Activated naive CD8-positive, alpha-beta T cell (primary cell): ENCODE data around the gene KRT84.

ENCODE experiments used
- H3K27ac Mint-ChIP-seq: one replicate; pipeline ENCODE4 v1.8.0; 2021; ENCODE audit warnings: mixed read lengths
- H3K27me3 Mint-ChIP-seq: one replicate; pipeline ENCODE4 v1.8.0; 2021; ENCODE audit warnings: mixed read lengths
- H3K36me3 Mint-ChIP-seq: one replicate; pipeline ENCODE4 v1.8.0; 2021; ENCODE audit warnings: mixed read lengths
- H3K4me1 Mint-ChIP-seq: one replicate; pipeline ENCODE4 v1.8.0; 2021; ENCODE audit warnings: low read depth, mixed read lengths
- H3K4me3 Mint-ChIP-seq: one replicate; pipeline ENCODE4 v1.8.0; 2021; ENCODE audit warnings: mild to moderate bottlenecking, mixed read lengths
- H3K9me3 Mint-ChIP-seq: one replicate; pipeline ENCODE4 v1.8.0; 2021; ENCODE audit warnings: low read depth, mixed read lengths

Gene KRT84

GRCh38 chr12:52380271-52380694, 5.2 kb downstream of the KRT84 start:
- peaks cover 18% of the 10 kb centered on the region for H3K4me1 Mint-ChIP-seq
- H3K27me3 Mint-ChIP-seq = peaks cover 8% of the 10 kb centered on the region
- H3K9me3 Mint-ChIP-seq = no peaks in the 10 kb centered on the region
- no peaks in the 10 kb centered on the region for H3K36me3 Mint-ChIP-seq
- H3K27ac Mint-ChIP-seq = no peak overlapping the region
- no peak overlapping the region for H3K4me3 Mint-ChIP-seq

- Mint-ChIP-seq H3K27me3 (peaks cover 8% of the 10 kb centered on the region), H3K36me3 (no peaks in the 10 kb centered on the region), H3K9me3 (no peaks in the 10 kb centered on the region), H3K4me3 (no peak overlapping the region), H3K27ac (no peak overlapping the region), H3K4me1 (peaks cover 18% of the 10 kb centered on the region)
These were observed 5.9 kb downstream of the KRT84 start for GRCh38 chr12:52379536-52379935.

- peaks cover 13% of the 10 kb centered on the region for H3K4me1 Mint-ChIP-seq
- peaks cover 8% of the 10 kb centered on the region for H3K27me3 Mint-ChIP-seq
- no peaks in the 10 kb centered on the region for H3K36me3 Mint-ChIP-seq
- H3K9me3 Mint-ChIP-seq = peaks cover 8% of the 10 kb centered on the region
- H3K4me3 Mint-ChIP-seq = no peak overlapping the region
- H3K27ac Mint-ChIP-seq = no peak overlapping the region
These were observed 7.4 kb downstream of the KRT84 start for GRCh38 chr12:52378091-52378490.

GRCh38 chr12:52377266-52377665, 8.2 kb downstream of the KRT84 start:
- peaks cover 8% of the 10 kb centered on the region for H3K9me3 Mint-ChIP-seq
- no peak overlapping the region for H3K27ac Mint-ChIP-seq
- H3K4me3 Mint-ChIP-seq = no peak overlapping the region
- H3K4me1 Mint-ChIP-seq = peaks cover 5% of the 10 kb centered on the region
- peaks cover 8% of the 10 kb centered on the region for H3K27me3 Mint-ChIP-seq
- no peaks in the 10 kb centered on the region for H3K36me3 Mint-ChIP-seq

- H3K27me3 Mint-ChIP-seq = peaks cover 6% of the 10 kb centered on the region
- no peak overlapping the region for H3K27ac Mint-ChIP-seq
- no peaks in the 10 kb centered on the region for H3K36me3 Mint-ChIP-seq
- peaks cover 8% of the 10 kb centered on the region for H3K9me3 Mint-ChIP-seq
- no peaks in the 10 kb centered on the region for H3K4me1 Mint-ChIP-seq
- H3K4me3 Mint-ChIP-seq = no peak overlapping the region
These were observed 13.0 kb downstream of the KRT84 start for GRCh38 chr12:52372216-52373154.

GRCh38 chr12:52371716-52372115, 13.7 kb downstream of the KRT84 start:
- peaks cover 5% of the 10 kb centered on the region for H3K27me3 Mint-ChIP-seq
- H3K9me3 Mint-ChIP-seq = peaks cover 8% of the 10 kb centered on the region
- no peak overlapping the region for H3K4me3 Mint-ChIP-seq
- H3K36me3 Mint-ChIP-seq = no peaks in the 10 kb centered on the region
- H3K27ac Mint-ChIP-seq = no peak overlapping the region
- no peaks in the 10 kb centered on the region for H3K4me1 Mint-ChIP-seq

- Mint-ChIP-seq H3K4me3 (no peak overlapping the region), H3K9me3 (peaks cover 8% of the 10 kb centered on the region), H3K27ac (no peak overlapping the region), H3K4me1 (no peaks in the 10 kb centered on the region), H3K36me3 (no peaks in the 10 kb centered on the region), H3K27me3 (peaks cover 5% of the 10 kb centered on the region)
These were observed 14.4 kb downstream of the KRT84 start for GRCh38 chr12:52370926-52371608.

GRCh38 chr12:52369809-52370208, 15.6 kb downstream of the KRT84 start:
- H3K27me3 Mint-ChIP-seq = peaks cover 5% of the 10 kb centered on the region
- H3K4me3 Mint-ChIP-seq = no peak overlapping the region
- no peak overlapping the region for H3K27ac Mint-ChIP-seq
- H3K36me3 Mint-ChIP-seq = no peaks in the 10 kb centered on the region
- peaks cover 8% of the 10 kb centered on the region for H3K9me3 Mint-ChIP-seq
- H3K4me1 Mint-ChIP-seq = no peaks in the 10 kb centered on the region

- Mint-ChIP-seq H3K4me1 (no peaks in the 10 kb centered on the region), H3K9me3 (peaks cover 6% of the 10 kb centered on the region), H3K27ac (no peak overlapping the region), H3K27me3 (peaks cover 5% of the 10 kb centered on the region), H3K36me3 (no peaks in the 10 kb centered on the region), H3K4me3 (no peak overlapping the region)
These were observed 16.2 kb downstream of the KRT84 start for GRCh38 chr12:52369211-52369610.

- H3K4me1 Mint-ChIP-seq = no peaks in the 10 kb centered on the region
- peaks cover 5% of the 10 kb centered on the region for H3K27me3 Mint-ChIP-seq
- H3K36me3 Mint-ChIP-seq = no peaks in the 10 kb centered on the region
- no peaks in the 10 kb centered on the region for H3K9me3 Mint-ChIP-seq
- no peak overlapping the region for H3K4me3 Mint-ChIP-seq
- H3K27ac Mint-ChIP-seq = no peak overlapping the region
These were observed 16.9 kb downstream of the KRT84 start for GRCh38 chr12:52368508-52368907.

- peaks cover 5% of the 10 kb centered on the region for H3K27me3 Mint-ChIP-seq
- no peak overlapping the region for H3K4me3 Mint-ChIP-seq
- no peaks in the 10 kb centered on the region for H3K4me1 Mint-ChIP-seq
- no peaks in the 10 kb centered on the region for H3K9me3 Mint-ChIP-seq
- H3K27ac Mint-ChIP-seq = no peak overlapping the region
- no peaks in the 10 kb centered on the region for H3K36me3 Mint-ChIP-seq
These were observed 17.6 kb downstream of the KRT84 start for GRCh38 chr12:52367876-52368275.

GRCh38 chr12:52366738-52367485, 18.5 kb downstream of the KRT84 start, which contains the start of gene KRT85:
Gene KRT85 (minus strand): TSS chr12:52367481. CDS start chr12:52367405, 76 bp downstream.
- Mint-ChIP-seq H3K27ac (no peak within 1 kb of the TSS), H3K4me1 (no peaks in the 10 kb centered on the region), H3K9me3 (no peaks in the 10 kb centered on the region), H3K4me3 (no peak within 1 kb of the TSS), H3K27me3 (peaks cover 3% of the 10 kb centered on the region), H3K36me3 (no peaks in the 10 kb centered on the region)

- Mint-ChIP-seq H3K27me3 (no peaks in the 10 kb centered on the region), H3K36me3 (no peaks in the 10 kb centered on the region), H3K9me3 (no peaks in the 10 kb centered on the region), H3K4me1 (peaks cover 2% of the 10 kb centered on the region), H3K4me3 (no peak overlapping the region), H3K27ac (no peak overlapping the region)
These were observed 20.5 kb downstream of the KRT84 start for GRCh38 chr12:52364901-52365489.

GRCh38 chr12:52364061-52364460, 21.4 kb downstream of the KRT84 start:
- H3K27ac Mint-ChIP-seq = no peak overlapping the region
- H3K9me3 Mint-ChIP-seq = no peaks in the 10 kb centered on the region
- no peaks in the 10 kb centered on the region for H3K27me3 Mint-ChIP-seq
- peaks cover 9% of the 10 kb centered on the region for H3K4me1 Mint-ChIP-seq
- no peaks in the 10 kb centered on the region for H3K36me3 Mint-ChIP-seq
- H3K4me3 Mint-ChIP-seq = no peak overlapping the region
